Smooth muscle cell of trachea (primary cell): ENCODE results near the gene SORBS2. TPM values are rescaled to one million over a fixed set of nuclear protein-coding genes. Genes with fewer than 3 reads are reported as not detected.

Experiments
- total RNA-seq: library from RNA; depleted of rRNA; stranded (reverse); fragments of >200 nt; gene quantifications from 2 replicates; pipeline ENCODE4 v1.2.1, GENCODE V29; 2014

SORBS2 gene, protein sequence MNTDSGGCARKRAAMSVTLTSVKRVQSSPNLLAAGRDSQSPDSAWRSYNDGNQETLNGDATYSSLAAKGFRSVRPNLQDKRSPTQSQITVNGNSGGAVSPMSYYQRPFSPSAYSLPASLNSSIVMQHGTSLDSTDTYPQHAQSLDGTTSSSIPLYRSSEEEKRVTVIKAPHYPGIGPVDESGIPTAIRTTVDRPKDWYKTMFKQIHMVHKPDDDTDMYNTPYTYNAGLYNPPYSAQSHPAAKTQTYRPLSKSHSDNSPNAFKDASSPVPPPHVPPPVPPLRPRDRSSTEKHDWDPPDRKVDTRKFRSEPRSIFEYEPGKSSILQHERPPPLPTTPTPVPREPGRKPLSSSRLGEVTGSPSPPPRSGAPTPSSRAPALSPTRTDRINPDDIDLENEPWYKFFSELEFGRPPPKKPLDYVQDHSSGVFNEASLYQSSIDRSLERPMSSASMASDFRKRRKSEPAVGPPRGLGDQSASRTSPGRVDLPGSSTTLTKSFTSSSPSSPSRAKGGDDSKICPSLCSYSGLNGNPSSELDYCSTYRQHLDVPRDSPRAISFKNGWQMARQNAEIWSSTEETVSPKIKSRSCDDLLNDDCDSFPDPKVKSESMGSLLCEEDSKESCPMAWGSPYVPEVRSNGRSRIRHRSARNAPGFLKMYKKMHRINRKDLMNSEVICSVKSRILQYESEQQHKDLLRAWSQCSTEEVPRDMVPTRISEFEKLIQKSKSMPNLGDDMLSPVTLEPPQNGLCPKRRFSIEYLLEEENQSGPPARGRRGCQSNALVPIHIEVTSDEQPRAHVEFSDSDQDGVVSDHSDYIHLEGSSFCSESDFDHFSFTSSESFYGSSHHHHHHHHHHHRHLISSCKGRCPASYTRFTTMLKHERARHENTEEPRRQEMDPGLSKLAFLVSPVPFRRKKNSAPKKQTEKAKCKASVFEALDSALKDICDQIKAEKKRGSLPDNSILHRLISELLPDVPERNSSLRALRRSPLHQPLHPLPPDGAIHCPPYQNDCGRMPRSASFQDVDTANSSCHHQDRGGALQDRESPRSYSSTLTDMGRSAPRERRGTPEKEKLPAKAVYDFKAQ (N-terminal part only)
- total RNA-seq = not detected in 2 replicates

DNA sequence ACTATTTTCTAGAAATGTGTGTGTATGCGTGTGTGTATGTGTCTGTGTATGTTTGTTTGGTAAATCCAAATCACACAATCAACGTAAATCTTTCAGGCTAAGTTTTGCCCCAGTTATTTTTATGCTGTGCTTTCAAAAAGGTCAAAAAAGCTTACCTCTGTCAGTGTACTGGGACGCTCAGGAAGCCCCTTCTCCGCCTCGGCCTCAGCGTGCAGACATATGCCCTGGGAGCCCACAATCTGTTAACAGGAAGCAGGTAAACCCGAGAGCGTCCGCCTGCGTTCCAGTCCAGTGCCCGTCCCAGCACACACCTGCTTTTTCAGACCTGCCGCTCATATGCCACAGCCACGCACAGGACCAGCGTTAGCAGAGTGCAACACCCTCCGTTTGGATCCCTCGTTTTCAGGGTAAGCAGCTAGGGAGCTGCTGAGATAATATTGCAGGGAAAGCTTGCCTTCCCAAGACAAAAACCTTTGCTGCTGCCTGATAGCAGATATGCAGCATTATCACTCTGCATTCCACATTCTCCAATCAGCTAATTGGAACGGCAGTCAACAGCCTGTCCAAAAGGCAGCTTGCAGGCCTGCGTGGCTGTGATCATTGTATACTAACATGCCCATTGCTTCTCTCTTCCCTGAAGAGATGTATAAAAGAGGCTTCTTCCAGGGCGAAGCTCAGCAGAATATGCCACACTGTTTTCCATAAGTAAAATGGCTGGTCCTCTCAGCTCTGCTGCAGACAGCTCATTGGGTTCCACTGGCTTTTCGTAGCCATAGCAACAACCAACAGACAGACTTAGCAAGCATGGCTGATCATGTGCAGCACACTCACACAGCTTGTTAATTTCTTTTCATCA, at the start of gene SORBS2:
Gene SORBS2 (minus strand): TSS at position 686 of the 856 bp plus-strand sequence. CDS start 121,623 bp downstream, outside the sequence.

